Measurements from ENCODE around the gene FCGBP. TPM values are rescaled to one million over a fixed set of nuclear protein-coding genes. Genes with fewer than 3 reads are reported as not detected.

Gene FCGBP
- total RNA-seq, 1 donor from 2014 or later, result 0.17 TPM

- no peak for DNase-seq (ENCODE audit: low read depth)
- TF ChIP-seq CTCF (IDR thresholded peaks at IDR 0.05; ENCODE audit: insufficient read depth, low read length, poor library complexity, severe bottlenecking), result no peak
- Histone ChIP-seq H3K36me3 (ENCODE audit: control insufficient read depth, insufficient read depth, low read length) (no peaks in the 10 kb centered on the region), H3K27me3 (ENCODE audit: control insufficient read depth, insufficient read depth, low read length) (no peaks in the 10 kb centered on the region), H3K4me3 (ENCODE audit: low read depth, low read length) (no peak overlapping the region)
These were observed 6.1 kb downstream of the FCGBP start for GRCh38 chr19:39928357-39928725.

- no peaks in the 10 kb centered on the region for H3K27me3 ChIP-seq (ENCODE audit: control insufficient read depth, insufficient read depth, low read length)
These were observed 6.7 kb downstream of the FCGBP start for GRCh38 chr19:39927524-39928356.

GRCh38 chr19:39927076-39927475, 7.4 kb downstream of the FCGBP start:
- no peak overlapping the region for H3K4me3 ChIP-seq (ENCODE audit: low read depth, low read length)
- TF ChIP-seq CTCF (IDR thresholded peaks at IDR 0.05; ENCODE audit: insufficient read depth, low read length, poor library complexity, severe bottlenecking), result no peak
- DNase-seq (ENCODE audit: low read depth), result no peak
- no peaks in the 10 kb centered on the region for H3K27me3 ChIP-seq (ENCODE audit: control insufficient read depth, insufficient read depth, low read length)
- no peaks in the 10 kb centered on the region for H3K36me3 ChIP-seq (ENCODE audit: control insufficient read depth, insufficient read depth, low read length)

More at GRCh38 chr19:39927524-39928356, 6.7 kb downstream of the FCGBP start:
- TF ChIP-seq CTCF (IDR thresholded peaks at IDR 0.05; ENCODE audit: insufficient read depth, low read length, poor library complexity, severe bottlenecking), result no peak
- no peak for DNase-seq (ENCODE audit: low read depth)
- Histone ChIP-seq H3K36me3 (ENCODE audit: control insufficient read depth, insufficient read depth, low read length) (no peaks in the 10 kb centered on the region), H3K4me3 (ENCODE audit: low read depth, low read length) (no peak overlapping the region)

- DNase-seq (ENCODE audit: low read depth), result no peak
- H3K27me3 ChIP-seq (ENCODE audit: control insufficient read depth, insufficient read depth, low read length), result no peaks in the 10 kb centered on the region
- no peak overlapping the region for H3K4me3 ChIP-seq (ENCODE audit: low read depth, low read length)
- H3K36me3 ChIP-seq (ENCODE audit: control insufficient read depth, insufficient read depth, low read length), result no peaks in the 10 kb centered on the region
- TF ChIP-seq CTCF (IDR thresholded peaks at IDR 0.05; ENCODE audit: insufficient read depth, low read length, poor library complexity, severe bottlenecking), result no peak
These were observed 8.2 kb downstream of the FCGBP start for GRCh38 chr19:39926170-39926760.

- Histone ChIP-seq H3K4me3 (ENCODE audit: low read depth, low read length) (no peak overlapping the region), H3K36me3 (ENCODE audit: control insufficient read depth, insufficient read depth, low read length) (no peaks in the 10 kb centered on the region), H3K27me3 (ENCODE audit: control insufficient read depth, insufficient read depth, low read length) (no peaks in the 10 kb centered on the region)
- DNase-seq (ENCODE audit: low read depth), result no peak
- TF ChIP-seq CTCF (IDR thresholded peaks at IDR 0.05; ENCODE audit: insufficient read depth, low read length, poor library complexity, severe bottlenecking), result no peak
These were observed 9.5 kb downstream of the FCGBP start for GRCh38 chr19:39924952-39925351.
